HG03460 (cell line): ENCODE measurements around the gene DARS1.

Experiments used
- ATAC-seq: cut with Tn5 transposase; IDR thresholded peaks from one replicate; pipeline ENCODE4 v1.9.1; 2021; ENCODE audit not compliant: unreplicated experiment

DARS1 gene

DNA sequence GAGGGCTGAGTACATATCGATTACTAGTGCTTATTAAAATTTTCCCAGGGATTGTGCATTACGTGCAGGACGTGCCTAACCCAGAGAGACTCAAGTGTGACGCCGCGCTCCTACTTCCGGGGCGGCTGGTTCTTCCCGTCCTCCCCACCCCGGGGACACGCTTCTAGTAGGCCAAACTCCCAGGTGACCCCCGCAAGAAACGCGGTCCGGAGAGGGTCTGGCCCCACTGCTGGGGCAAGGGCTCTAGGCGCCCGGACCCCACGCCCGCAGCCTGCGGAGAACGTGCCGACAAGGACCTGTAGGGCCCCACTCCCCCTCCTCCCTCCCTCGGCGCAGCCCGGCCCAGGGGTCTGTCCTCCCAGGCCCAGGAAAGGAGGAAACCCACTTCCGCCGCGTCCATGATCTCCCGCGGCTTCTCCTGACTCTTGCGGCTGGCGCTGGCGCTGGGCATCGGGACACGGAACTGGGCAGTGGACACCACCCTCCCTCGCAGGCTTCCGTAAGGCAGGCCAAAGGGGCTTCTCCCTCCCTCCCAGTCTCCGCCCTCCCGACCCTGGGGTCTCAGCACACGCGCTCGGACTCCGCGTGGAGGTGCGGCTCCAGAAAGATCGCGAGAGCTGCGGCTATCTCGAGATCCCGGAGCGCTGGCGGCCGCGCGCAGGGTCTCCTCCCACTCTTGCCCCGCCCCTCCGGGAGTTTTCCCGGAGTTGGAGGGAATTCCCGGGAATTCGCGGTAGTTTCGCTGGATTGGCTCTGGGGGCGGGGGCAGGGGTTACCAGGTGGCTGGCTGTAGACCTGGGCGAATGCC lies at the start of gene DARS1:
Gene DARS1 (minus strand): TSS at position 609 of the 808 bp plus-strand sequence. CDS start 158 bp downstream, at position 451.
- ATAC-seq, result peak; percentile 75

DNA sequence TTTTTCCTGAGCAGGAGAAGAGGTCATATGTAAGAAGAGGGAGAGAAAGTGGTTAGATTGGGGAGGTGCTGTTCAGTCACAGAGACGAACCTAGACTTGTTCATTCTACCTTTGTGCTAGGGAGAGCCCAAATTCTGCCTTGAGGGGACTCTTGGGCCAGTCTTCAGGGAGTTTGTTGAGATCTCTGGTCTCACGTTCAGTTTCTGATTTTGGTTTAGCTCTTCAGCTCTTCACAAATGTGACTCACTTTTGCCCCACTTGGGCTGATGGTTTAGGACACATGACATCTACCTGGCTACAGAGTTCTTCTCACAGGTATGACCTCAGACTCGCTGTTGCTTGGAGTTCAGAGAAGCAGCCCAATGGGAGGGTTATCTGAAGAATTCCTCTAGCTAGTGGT lies 49.2 kb upstream of the DARS1 start:
- ATAC-seq, result peak; percentile 47

DNA sequence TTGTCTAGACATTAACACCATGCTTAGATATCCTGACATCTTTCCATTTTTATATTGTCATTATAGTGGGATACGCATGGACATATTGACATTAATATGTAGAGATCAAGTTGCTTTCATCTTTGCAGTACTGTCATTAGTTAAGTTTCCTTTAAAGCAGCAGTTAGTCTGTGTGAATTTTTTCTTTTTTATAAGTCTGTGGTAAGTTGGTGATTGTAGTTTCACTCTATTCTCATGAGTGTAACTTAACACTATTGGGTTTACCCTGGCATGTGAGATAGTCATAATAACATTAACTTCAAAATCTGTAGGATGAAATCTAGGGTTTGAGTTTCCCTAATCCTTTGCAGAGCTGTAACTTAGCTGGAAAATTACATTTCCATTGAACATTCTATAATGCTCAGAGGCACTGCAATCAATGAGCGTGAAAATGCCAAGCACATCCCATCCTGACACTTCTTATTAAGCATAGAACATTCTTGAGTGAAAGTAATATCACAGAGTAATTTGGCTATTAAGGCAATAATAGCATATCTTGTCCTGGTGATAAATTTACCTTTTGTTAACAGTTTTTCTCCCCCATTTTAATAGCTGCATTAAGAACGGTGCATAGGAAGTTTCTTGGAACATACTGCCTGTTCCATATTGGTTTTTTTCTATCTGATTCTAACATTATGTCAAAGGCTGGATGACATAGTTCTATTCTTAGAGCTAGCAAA lies 47.5 kb upstream of the DARS1 start:
- ATAC-seq, result no peak

DNA sequence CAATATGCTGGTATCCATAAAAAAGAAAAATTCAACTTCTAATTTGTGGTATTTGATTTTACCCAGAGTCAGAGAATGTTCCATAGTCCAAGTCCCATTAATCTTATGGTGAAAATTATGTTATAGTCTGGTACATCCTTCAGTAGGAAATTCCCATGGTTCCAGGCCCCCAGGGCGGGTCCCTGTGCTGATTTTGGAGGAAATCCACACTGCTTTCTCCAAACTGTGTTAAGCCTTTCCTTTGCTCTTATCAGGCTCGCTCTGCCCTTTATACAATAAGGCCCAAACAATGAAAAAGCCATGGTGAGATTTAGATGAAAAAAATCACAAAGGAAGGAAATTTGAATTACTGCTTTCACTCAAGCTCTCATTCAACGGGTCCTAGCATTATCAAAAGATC lies 46.8 kb upstream of the DARS1 start:
- ATAC-seq, result no peak

DNA sequence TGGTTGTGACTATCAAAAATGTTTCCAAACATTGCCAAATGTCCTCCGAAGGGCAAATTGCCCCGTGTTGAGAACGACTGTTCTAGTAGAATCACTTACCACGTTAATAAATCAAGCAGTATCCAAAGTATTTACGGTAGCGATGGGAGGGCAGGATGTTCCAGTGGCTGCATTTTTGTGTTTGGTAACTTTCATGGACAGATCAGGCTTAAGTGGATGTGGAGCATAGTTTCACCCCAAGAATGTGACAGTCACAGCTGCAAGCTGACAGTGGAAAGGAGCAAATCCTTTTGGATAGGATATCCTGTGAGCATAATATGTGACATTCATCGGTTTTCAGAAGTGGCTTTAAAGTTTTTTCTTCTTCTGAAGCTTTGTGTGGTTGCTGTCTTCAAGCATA lies 46.3 kb upstream of the DARS1 start:
- ATAC-seq, result no peak

DNA sequence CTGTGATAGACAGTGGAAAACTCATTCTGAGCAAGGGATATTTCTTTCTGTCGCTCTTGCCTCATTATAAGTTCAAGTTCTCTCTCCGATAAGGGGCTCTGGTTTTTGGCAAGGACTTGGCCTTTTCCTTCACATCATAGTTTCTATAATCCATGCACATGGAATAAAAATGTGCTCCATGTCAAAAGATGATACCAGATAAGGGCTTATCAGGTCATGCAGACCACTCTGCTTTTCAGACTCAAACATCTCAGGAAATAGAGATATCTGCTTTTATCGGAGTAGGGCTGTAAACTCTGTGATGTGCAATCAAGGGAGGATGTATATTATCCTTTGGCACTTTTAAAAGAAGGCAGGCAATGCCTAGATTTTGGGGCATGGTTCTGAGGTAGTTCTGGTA lies 45.0 kb upstream of the DARS1 start:
- no peak for ATAC-seq

DNA sequence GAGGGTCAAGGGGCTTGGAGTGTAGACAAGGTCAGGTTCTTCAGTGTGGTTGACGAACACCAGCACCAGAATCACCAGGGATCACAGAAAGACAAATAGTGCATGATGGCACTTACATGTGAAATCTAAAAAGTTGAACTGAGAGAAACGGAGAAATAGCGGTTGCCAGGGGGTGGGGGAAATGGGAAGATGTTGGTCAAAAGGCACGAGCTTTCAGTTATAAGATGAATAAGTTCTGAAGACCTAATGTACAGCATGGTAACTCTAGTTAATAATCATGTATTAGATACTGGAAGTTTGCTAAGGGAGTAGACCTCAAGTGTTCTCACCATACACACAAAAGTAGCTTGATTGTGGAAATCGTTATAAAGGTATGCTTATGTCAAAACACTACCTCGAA lies 43.7 kb upstream of the DARS1 start:
- ATAC-seq, result peak; percentile 75

DNA sequence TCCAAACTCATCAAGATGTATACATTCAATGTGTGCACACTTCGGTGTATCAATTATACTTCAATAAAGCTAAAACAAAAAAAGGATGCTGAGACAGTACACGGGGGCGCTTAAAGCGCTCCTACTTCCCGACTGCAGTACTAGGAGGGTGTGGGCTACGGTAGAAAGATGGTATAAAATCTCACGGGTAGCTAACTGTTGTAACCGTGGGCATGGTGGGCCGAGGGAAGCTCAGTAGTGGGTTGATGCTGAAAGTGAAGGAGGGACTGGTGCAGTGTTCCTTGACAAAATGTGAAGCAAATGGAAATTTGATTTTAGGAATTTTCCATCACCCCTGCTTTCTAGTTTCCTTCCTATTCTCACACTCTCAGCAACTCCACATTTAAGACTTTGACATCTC lies 42.6 kb upstream of the DARS1 start:
- ATAC-seq, result no peak

DNA sequence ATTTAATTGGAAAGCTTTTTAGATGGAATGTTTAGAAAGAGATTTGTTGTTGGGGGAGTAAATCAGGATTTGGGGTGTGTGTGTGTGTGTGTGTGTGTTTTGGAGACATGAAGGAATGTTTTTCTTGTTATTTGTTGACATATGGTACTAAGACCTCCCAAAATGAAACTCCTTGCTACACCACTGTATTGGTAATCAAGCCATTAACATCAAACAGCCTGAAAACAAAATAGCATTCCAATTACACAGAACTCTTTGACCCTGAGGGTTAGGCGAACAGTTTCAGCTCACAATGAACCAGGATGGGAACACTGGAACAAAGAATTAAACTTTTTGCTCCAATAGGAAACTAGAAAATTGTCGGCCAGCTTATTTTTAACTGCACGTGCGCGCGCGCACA lies 41.7 kb upstream of the DARS1 start:
- ATAC-seq, result no peak

DNA sequence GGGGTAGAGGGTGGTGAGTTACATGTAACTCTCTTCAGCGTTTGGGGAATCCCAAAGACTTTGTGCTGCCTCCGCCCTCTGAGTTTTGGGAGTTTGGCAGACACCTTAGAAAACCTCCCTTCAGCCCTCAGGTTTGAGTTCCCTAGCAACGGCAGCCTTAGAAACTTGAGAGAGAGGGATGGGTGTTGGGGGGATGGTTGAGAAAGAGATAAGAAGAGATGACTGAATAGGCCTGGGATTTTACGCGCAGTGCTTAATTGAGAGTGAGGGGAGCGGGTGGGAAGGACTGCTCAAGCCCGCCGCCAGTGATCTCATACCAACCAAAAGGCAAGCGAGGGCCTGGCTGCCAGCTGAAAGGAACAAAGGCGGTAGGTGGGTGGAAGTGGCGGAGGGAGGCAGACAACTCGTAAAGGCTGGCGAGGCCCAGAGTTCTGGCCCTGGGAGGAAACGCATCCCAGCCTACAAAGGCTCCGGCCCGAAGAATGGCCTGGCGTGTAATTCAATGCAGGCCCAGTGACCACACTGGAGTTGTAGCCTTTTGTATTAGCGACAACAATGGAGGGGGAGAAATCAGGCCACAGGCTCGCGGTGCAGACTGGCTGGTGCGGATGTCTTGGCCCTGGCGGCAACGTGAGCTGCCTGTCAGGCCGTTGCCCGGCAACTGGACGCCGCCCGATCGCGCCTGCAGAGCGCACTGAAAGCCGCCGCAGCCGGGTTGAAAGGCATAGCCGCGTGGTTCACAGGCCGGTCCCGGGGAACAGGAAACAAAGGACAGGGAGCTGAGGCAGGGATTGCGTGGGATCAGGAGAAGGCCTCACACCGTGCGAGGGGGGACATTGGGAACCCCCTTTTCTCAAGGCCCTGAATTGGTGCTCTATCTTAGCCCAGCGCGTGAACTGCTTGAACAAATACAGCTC lies 39.9 kb upstream of the DARS1 start:
- ATAC-seq, result peak; percentile 54

DNA sequence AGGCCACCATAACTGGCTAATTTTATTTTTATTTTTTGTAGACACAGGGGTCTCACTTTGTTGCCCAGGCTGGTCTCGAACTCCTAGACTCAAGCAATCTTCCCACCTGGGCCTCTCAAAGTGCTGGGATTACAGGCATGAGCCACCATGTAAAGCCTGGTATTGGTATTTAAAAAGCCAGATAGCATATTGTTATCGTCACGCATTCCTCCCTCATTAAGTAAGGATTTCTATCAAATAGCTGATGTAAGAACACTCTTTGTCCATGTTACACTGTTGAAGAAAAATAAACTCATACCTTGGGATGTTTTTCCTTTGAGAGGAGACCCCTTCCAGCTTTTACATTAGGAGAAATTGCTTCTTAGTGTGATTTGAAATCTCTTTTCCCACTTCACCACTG lies 39.2 kb upstream of the DARS1 start:
- no peak for ATAC-seq

DNA sequence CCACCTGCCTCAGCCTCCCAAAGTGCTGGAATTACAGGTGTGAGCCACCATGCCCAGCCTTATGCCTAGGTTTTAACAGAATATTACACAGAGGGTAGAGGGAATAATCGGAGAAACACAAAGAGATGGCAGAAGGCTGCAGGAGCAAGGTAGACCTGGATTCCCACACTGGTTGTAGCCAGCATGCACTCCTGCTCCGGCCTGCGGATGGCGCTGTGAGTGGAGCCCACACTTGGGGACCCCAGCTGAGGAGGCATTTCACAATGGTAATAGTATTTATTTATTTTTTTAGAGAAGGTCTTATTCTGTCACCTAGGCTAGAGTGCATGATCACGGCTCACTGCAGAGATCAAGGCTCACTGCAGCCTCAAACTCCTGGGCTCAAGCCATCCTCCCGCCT lies 38.8 kb upstream of the DARS1 start:
- no peak for ATAC-seq

DNA sequence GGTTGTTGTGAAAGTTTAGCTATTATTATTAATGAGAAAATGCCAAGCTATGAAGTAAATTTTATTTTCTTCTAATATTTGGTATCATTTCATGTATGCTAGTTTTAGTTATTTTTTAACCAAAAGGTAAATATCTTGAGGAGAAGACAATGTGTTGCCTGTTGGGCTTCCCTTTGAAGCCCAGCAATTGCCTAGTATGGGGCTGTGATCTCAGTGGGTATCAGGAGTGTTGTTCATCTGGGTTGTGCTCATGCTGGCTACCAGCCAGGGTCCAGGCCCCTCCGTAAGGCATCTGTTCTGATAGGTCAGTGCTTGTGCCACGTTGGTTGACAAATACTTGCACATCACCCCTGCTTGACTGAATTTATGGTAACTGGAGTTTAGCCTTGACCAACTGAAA lies 38.0 kb upstream of the DARS1 start:
- no peak for ATAC-seq

DNA sequence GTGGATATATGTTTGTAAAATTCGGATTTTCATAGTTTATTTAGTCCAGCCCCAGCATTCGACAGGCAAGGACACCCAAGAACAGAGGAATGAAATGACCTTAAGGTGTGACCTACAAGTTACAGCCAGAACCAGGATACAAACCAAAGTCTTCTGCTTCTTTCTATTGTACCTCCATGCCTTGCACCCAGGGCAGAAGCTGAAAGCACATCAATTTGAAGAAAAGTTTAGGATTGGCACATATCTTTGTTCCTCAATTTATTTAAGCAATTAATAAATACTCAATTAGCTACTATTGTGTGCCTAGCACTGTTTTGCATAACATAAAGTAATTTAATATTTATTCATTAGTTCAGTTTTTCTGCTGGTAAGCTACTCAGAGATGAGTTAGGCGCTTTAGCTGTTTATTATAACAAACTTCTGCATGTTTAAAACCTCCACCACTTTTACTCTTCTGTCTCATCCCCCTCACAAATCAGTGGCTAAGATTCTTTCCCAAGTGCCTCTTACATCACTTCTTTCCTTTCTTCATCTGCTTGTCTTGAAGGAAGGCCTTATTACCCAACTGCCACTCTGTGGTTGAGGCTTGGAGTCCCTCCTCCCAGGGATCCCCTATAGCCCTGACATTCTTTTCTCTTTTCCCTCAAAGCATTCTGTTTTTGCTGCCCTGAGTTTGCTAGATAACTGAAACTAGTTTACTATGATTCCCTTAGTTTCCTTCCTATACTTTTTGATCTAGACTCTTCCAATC lies 37.1 kb upstream of the DARS1 start:
- no peak for ATAC-seq

DNA sequence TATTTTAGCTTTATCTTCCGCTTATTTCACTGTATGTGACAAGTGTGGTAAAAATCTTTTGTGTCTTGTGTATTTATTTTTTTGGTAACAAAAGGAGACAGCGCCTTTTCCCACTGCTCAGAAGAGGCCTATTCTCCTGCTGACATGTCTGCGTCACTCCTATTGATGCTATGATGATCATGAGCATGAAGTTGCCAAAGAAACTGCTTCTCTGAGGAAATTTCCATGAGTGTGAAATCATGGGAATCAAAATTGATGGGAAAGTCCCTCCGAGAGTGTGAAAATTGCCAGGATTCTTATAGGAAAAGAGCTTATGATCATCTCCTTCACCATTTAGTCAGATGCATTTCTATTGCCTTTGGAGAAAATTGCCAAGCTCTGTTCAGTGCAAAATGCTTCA lies 36.5 kb upstream of the DARS1 start:
- ATAC-seq, result no peak

DNA sequence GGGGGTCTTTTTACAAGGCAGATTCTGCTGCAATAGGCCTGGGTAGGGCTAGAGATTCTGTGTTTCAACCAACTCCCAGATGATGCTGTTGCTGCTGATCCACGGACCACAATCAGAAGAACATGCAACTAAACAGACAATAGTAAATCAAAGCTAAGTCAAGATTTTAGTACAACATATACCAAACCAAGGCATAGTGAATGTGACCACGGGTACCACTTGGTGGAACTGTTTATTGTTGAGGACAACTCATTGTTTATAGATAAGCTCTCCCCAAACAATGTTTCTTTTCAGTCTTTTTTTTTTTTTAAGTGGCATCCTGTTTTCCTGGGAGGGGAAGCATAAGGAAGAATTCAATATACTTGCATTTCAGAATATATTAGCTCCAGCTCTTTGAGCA lies 36.0 kb upstream of the DARS1 start:
- ATAC-seq, result no peak

DNA sequence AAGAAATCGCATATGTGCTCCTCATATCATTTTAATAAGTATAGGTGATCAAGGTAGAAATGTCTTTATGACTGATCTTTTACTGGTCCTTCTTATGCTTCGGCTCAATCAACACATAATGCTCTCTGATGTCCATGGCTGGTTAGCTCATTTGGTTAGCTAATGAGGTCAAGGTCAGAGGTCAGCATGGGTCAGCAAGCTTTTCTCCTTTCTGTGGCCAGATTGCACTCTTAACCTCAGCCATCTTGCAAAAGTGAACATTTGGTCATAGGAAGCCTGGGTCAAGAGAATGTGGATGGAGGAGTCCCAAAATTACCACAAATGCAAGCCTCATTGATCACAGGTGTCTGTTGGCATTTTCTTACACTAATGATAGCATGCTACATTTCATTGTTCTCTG lies 35.4 kb upstream of the DARS1 start:
- ATAC-seq, result no peak

DNA sequence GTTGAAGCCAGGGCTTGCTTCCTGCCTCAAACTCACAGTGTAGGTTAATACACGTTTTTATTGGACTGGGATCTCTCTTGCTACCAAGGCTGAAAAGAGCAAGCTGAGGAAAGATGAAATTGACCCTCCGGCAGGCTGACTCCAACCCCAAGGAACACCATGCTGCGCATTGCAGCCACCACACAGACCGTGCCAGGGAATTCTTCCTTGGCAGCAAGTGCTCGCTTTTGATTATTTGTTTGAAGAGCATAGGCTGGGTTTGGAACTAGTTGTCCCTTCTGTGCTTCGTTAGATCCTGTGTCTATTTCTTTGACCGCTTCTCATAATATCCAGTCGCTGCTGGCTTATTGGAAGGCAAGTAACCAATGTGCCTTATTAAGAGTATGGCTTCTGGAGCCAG lies 34.4 kb upstream of the DARS1 start:
- no peak for ATAC-seq

DNA sequence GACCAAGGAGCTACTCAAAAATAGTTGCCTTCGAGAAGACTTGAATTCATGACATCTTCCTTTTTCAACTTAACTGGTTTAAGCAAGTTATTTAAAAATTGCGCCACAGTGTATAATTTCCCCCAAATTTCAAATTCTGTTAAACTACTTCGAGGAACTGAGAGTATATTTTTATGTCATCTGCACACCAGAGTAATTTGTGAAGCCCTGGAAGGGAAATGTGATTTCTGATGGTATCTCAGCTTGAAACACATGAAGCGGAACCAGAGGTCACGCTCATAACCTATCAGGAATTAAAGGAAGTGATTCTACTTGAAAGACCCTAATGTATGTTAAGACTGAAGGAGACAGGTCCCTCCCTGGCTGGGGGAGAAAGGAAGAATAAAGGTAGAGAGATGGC lies 33.9 kb upstream of the DARS1 start:
- ATAC-seq, result no peak

DNA sequence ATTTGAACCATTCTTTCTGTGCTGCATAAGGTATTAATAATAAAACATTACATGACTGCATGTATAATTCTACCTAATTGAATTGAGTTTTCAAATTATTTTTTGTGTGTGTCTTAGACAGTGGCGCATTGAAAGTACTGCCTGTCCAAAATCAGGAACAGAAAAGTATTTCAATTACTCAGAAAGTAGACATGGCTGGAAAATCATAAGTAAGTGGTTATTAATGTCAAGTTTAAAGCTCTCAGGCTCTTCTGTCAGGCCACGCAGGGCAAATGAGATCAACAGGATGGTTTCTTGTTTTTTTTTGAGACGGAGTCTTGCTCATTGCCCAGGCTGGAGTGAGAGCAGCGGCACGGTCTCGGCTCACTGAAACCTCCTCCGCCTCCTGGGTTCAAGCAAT lies 32.4 kb upstream of the DARS1 start:
- no peak for ATAC-seq

DNA sequence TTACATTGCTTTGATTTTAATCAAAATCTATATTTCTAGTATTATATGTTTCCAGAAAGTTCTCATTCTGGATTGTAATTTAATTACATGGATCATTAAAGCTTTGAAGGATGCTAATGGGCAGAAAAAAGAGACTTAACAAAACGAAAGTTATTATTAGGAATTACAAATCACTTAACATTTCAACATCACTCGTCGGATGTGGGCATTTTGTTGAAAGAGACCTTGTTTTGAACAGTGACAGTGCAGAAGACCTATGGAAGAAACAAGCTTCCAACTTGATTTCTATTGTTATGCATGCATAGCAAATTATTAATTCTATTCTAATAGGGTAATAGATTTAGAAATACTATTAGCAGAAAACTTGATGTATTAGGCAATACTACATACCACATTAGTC lies 31.4 kb upstream of the DARS1 start:
- no peak for ATAC-seq
